GM18502 (cell line): ENCODE results near the gene LRRC8B.
A peak's percentile ranks its signal among the peaks of the same experiment; 100 is the strongest.

Experiments used
- ATAC-seq: cut with Tn5 transposase; IDR thresholded peaks from one replicate; pipeline ENCODE4 v1.9.1; 2021; ENCODE audit warnings: mild to moderate bottlenecking; ENCODE audit not compliant: unreplicated experiment, poor library complexity

LRRC8B gene

GRCh38 chr1:89605692-89606091 lies 81.1 kb downstream of the LRRC8B start:
- no peak for ATAC-seq

DNA sequence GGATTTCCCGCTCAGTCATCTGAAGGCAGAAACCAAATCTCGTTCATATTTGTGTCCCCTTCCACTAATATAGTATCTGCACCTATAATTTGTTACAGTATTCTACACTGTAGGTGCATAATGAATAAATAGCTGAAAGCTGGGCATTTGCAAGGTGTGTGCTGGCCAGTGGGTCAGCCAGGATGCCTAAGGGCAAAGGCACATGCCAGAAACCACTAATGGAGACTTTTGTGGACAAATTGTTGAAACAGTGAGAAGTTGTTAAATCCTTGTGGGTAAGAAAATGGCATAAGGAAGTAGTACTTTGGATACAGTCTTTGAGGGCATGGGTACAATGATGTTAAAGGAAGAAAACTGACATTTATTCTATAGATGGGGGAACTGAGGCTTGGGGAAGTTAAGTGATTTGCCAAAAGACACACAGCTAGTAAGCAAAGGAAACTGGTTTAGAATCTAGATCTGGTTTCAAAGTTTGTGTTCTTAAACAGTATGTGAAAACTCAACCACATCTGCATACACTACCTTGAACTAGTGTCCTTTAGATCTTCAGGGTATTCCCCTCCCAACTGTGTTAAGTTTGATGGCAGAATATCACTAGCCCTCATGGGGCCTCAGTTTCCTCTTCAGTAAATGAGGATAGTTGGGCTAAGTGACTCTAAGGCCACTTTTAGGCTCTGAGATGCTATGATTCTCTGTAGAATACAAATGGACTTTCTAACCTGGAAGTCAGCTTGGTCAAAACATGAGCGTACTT lies 81.8 kb downstream of the LRRC8B start:
- ATAC-seq, result no peak

GRCh38 chr1:89607156-89607555 lies 82.5 kb downstream of the LRRC8B start:
- ATAC-seq, result no peak

DNA sequence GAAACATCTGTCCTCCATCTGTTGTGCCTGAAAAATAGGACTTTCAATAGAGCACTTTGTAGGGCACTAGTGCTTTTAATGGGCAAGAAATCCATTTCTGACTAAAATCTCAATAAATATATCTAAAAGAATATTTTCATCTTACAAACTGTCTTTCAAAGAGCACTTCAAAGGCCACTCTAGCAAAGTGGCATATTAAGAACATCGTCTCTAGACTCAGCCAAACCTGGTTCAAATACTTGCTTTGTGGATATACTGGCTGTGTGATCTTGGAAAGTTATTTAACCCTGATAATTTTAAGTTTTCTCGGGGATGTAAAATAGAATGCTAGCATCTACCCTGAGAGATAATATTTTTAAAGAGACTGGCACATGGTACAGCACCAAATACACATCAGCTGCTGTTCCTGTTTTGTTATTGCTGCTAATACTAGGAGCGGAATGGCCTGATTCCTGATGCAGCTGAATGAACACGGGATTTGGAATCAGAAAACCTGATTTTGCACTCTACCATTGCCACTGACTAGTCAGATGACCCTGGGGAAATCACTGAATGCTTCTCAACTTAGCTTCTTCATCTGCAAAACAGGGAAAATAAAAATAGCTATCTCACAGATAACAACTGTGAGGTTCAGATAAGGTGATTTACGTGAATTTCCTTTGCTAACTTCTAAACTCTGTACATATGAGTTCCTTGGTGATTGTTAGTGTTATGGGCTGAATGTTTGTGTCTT lies 83.1 kb downstream of the LRRC8B start:
- no peak for ATAC-seq

DNA sequence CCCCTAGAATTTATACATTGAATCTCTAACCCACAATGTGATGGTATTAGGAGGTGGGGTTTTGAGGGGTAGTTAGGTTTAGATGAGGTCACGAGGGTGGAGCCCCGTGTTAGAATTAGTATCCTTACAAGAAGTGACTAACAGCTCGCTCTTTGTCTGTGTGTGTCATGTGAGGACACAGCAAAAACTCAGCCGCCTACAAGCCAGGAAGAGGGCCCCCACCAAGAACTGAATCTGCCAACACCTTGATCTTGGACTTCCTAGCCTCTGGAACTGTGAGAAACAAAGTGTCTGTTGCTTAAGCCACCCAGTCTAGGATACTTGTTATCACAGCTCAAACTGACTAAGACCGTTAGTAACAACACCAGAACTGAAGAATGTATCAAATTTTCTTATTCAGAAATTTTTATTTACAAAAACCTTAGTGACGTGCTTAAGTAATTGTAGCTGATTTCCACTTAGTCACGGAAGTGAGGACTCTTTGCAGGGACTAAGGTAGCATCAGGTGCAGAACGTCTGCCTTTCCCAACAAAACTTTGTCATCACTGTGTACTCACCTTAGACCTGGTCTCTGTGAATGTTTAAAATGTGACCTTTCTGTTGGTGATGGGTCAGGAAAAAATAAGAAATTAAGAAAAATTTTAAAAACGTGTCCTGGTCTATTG lies 83.8 kb downstream of the LRRC8B start:
- ATAC-seq, result no peak

DNA sequence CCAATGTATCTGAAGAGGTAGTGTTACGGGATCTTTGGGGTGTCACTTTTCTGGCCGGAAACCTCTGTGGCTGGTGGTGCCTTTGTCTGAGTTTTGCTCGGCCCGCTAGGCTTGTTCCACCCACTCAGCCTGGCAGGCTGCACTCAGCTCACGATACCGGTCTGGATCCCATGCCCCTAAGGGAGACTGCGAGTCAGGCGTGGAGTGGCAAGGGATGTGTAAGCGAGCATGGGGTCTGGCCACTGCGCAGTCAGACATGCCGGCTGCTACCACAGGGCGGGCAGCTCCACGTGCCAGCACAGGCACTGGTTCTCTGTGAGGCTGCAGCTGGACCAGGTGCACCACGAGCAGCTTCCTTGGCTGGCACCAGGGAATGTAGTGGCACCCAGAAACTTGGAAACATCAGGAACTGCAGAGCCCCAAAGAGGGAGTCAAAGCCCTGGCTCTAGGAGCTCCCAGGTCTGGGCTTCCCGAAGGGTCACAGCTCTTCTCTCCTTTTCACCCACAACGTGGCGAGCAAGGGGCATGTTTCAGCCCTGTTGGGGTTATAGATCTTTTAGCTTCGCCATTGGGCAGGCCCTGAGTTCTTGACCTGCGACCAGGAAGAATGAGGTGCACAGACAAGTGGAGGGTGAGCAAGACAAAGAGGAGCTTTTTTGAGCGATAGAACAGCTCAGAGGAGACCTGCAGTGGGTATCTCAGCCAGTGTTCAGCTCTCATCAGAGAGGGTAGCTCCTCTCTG lies 84.5 kb downstream of the LRRC8B start:
- no peak for ATAC-seq

DNA sequence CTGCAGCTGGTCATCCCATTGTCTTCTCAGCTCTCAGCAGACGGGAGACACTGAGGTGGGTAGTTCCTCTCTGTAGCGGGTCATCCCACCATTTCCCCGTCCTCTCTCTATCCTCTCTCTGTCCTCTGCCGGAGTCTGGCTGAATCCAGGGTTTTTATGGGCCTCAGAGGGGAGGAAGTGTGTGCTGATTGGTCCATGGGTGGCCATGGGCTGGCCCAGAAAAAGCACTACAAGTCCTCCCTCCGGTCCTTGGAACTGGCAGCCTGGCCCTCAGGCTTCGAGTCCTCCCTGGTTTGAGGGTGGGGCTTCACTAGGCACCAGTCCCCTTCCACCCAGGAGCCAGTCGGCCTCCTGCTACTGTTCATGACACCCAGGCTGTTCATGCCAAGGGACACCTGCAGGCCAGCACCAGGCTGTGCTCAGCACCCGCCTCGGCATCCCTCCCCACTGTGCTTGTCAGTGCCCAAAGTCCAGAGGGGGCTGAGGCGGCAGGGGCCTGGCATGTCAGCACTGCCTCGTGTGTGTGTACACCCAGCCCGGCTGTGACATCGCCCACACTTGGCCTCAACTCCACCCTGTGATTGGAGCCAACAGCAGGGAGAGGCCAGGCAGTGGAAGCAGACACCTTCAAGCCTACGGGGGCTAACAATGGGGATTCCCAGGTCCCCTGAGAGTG lies 85.3 kb downstream of the LRRC8B start:
- ATAC-seq, result no peak

DNA sequence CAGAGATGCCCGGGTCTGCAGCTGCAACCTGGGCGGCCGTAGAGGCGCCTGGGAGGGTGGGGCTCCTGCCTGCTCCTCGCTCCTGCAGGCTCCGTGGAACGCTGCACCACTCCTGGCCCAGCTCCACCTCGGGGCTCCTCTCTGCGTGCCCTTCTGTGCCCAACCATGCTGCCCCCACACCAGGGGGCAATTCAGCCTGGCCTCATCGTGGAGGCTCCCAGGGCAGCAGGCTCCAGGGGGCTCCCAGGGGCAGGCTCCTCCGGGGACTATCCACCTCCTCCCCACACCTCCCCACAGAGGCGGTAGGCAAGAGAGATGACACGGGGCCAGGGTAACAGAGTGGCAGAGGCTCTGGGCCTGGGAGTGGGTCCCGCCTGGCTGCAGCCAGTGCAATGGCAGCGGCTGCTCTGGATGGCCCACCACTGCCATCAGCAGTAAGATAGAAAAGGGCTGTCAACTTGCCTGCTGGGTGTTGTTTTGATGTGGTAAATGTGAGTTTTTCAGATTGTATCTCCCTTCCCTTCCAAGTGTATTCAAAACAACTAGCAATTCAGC lies 85.9 kb downstream of the LRRC8B start:
- ATAC-seq, result no peak

DNA sequence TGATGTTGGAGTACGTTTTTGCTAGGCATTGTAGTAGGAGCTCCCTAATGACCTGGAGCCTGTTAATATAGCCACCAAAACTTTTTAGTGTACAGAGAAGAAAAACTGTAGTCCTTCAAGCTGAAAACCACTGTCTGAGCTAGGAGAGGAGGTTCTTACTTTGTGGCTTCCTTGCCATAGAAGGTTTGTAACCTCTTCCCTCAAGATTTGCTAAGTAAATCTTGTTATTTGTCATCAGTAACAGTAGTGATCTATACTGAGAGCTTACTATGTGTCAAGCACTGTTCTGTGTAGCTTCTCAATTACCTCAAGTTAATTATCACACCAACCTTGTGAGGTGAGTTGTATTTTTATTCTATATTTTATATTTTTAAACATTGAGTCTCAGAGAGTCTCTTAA lies 87.1 kb downstream of the LRRC8B start:
- ATAC-seq, result peak; percentile 98

GRCh38 chr1:89613928-89614327 lies 89.3 kb downstream of the LRRC8B start:
- ATAC-seq, result no peak

- no peak for ATAC-seq
Observed at GRCh38 chr1:89615676-89616598, 91.3 kb downstream of the LRRC8B start.

DNA sequence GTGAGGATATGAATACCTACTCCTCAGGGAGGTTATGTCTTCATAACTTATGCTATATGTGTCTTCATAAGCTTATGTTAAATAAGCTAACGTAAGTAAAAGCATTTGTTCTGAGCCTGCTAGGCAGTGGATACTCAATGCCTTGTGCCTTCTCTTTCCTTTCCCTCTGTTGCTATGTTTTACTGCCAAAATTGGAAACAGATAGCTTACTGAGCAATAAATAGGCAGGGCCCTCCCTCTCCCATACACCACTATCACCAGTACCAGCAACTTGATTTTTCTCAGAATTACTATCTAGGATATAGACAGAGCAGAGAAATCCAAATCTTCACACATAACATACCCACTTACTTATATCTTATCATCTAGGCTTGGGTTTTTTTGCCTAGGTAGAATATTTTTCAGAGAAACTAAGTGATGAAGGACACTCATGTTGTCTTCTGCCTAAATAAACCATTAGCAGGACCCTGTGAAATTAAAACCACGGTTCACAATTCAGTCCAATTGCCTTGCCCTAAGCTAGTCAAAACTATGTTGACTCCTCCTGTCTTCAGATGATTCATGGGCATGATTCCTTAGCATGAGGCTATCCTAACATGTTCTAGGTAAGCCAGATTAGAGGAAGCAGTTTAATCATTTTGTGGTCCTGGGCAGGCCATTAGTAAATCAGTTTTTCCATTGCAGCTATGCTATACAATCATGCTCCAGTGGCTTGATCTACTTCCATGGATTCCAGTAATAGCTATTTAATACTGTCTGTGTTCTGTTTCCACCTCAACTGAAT lies 92.4 kb downstream of the LRRC8B start:
- ATAC-seq, result no peak

- ATAC-seq, result no peak
Observed at GRCh38 chr1:89620664-89621063, 96.0 kb downstream of the LRRC8B start.

GRCh38 chr1:89622895-89623294 lies 98.3 kb downstream of the LRRC8B start:
- no peak for ATAC-seq

DNA sequence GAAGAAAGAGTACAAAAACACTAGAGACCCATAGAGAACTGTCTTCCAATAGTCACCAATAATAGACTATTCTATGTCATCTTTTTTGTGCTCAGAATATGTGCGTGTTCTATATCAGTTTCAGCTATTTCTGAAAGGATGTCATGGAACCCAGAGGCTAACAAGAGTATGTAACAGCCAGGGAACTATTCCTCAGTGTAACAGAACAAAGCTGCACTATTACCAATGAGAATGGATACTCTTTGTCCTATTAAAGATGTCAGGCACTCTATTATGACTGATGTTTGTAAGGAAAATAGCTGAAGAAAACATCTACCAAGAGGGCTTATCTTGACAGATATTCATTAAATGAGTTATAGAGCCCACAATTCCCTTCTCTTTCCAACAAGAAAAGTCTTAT lies 99.7 kb downstream of the LRRC8B start:
- no peak for ATAC-seq

DNA sequence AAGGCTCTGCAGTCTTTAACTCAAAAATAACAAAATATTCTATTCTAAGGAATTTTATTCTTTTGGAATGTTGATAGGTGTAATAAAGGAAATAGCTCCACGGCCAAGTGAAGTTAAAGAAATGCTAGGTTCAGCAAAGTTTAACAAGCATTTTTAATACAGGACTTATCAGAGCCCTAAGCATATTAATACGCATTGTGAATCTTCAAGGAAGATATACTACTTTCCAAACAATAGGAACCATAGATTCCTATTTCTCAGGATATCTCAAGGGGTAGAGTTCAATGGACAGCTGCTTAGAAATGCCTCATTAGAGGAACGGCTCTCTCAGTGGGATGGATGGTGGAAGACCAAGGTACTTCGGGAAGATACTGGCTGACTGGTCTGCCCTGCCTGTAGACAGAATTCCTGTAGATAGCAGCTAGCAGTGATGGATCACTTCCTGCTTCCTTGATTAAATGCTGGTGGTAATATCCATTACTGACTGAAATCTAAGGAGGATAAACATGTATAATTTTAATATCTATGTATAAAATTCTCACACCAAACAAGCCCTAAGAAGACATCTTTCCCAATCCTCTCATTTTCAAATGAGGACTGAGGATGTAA lies 100.2 kb downstream of the LRRC8B start:
- ATAC-seq, result no peak

- no peak for ATAC-seq
Observed at GRCh38 chr1:89627596-89627962, 103.0 kb downstream of the LRRC8B start.

DNA sequence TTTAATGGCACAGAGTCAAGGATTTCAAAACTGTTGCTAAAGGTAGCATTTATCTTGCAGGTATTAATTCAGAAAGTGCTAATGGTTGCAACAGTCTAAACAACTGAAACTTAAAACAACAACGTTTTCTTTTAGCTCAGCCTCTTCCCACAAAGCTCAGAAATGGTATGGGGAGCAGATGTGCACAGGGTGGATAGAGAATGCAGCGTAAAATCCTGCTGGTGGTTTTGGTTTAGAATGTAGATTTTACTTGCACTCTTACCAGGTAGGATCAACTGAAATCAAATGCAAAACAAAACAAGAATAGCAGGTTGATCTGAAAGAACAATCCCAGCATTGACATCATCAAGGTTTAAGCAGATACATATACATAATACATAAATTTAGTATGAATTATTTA lies 104.5 kb downstream of the LRRC8B start:
- no peak for ATAC-seq
